ENCODE results near the gene LCK.

DNA sequence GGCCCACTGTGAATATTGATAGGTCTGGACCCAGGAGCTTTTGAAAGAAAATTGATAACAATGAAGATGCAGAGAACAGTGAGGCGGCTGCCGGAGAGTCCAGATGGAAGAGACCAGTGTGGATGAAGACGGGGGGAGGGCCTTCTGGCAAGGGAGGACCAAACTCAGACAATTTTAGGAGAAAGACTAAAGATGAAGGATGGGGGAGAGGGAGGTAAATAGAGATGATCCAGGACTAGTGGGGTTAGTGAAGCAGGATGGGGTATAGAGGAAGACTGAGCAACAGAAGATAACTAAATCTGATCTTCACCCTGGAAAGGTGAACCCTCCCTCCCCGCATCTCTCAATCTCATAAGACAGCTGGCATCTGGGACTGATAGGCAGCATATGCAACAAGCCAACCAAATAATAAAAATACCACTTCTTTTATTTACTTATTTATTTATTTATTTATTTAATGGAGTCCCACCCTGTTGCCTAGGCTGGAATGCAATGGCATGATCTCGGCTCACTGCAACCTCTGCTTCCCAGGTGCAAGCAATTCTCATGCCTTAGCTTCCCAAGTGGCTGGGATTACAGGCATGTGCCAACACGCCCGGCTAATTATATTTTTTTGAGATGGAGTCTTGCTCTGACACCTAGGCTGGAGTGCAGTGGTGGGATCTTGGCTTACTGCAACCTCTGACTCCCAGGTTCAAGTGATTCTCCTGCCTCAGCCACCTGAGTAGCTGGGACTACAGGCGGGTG, 18.3 kb upstream of the LCK start:
- no peak for TF ChIP-seq EZH2 (IDR thresholded peaks at IDR 0.05)
- TF ChIP-seq POLR2AphosphoS5 (IDR thresholded peaks at IDR 0.05; ENCODE audit: borderline replicate concordance, low read depth, low read length): no peak
